ENCODE data around the gene GAST.

- TF ChIP-seq CTCF (IDR thresholded peaks at IDR 0.05; ENCODE audit: low read length) (no peak), EZH2 (IDR thresholded peaks at IDR 0.05; ENCODE audit: borderline replicate concordance, low read length) (no peak)
These were observed at the start of gene GAST for GRCh38 chr17:41711669-41712400.

All from OCI-LY1 (cell line).